Activated naive CD4-positive, alpha-beta T cell treated with anti-CD3 and anti-CD28 coated beads, Interleukin-2, amount 50 U/mL, for 72 hours (primary cell): ENCODE measurements around the gene TENT5A. TPM values are rescaled to one million over a fixed set of nuclear protein-coding genes. Genes with fewer than 3 reads are reported as not detected.

ENCODE experiments used
- ATAC-seq, 2 donors: fragments of 150-1000 bp; cut with Tn5 transposase; 2 replicates each; pipeline ENCODE4 v1.10.0; 2021; ENCODE audit warnings: mild to moderate bottlenecking in 2 of 2, moderate library complexity in 2 of 2
- DNase-seq, 2 donors: peaks; one replicate each; pipeline ENCODE4 v3.0.0; 2021 to 2022; ENCODE audit warnings: low spot score in 2 of 2
- H3K27ac Mint-ChIP-seq, 2 donors: one replicate each; pipeline ENCODE4 v1.8.0; 2022; ENCODE audit warnings: mild to moderate bottlenecking in 2 of 2, mixed read lengths in 2 of 2
- H3K36me3 Mint-ChIP-seq, 2 donors: one replicate each; pipeline ENCODE4 v1.8.0; 2022; ENCODE audit warnings: mixed read lengths in 2 of 2
- H3K9me3 Mint-ChIP-seq, 2 donors: one replicate each; pipeline ENCODE4 v1.8.0; 2022; ENCODE audit warnings: mixed read lengths in 2 of 2
- total RNA-seq, 2 donors: library from RNA; stranded (reverse); gene quantifications; one replicate each; pipeline ENCODE4 v1.2.3, GENCODE V29; 2022

The TENT5A gene
- total RNA-seq, 2 donors from 2014 or later = 0.41 to 1.8 TPM

DNA sequence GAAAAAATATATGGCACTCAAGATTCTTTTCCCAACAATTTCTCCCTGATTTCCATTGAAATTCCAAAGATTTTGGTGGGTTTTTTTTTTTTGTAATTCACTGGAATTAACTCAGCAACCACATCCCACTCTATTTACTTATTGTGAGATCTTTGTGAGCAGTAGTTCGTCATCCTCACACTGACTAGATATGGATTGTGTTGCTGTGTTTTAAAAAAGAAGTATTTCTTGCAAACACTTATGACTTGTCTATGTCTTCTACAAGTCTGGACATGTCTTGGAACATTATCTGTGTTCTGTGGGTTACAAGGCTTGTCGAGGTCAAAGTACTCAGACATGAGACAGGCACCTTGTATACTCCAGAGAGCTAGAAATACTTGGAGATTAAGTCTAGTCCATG lies 7.3 kb upstream of the TENT5A start:
- H3K9me3 Mint-ChIP-seq = no peaks in the 10 kb centered on the region
- no peaks in the 10 kb centered on the region for H3K36me3 Mint-ChIP-seq
- DNase-seq (no peak), ATAC-seq (peak in 1 of 2 donors; percentile 26)
- no peak overlapping the region for H3K27ac Mint-ChIP-seq

DNA sequence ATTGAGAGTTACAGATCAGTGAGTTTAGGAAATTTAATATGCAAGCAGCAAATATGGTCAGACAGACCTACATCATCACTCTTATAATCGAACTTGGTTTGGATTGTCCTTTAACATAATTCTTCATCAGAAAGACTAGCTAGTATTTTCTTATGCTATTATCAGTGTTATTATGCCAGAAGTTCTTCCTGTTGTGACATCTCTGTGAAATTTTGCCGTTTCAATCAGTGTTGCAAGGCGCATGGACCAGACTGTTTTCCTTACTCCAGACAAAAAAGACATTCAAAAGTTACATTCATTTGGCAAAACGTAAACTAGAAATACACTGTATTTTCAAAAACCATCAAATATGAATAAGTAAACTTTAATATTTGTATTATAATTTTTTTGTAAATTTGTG lies 5.7 kb upstream of the TENT5A start:
- ATAC-seq (no peak), DNase-seq (no peak)
- no peaks in the 10 kb centered on the region for H3K36me3 Mint-ChIP-seq
- H3K9me3 Mint-ChIP-seq = no peaks in the 10 kb centered on the region
- no peak overlapping the region for H3K27ac Mint-ChIP-seq

DNA sequence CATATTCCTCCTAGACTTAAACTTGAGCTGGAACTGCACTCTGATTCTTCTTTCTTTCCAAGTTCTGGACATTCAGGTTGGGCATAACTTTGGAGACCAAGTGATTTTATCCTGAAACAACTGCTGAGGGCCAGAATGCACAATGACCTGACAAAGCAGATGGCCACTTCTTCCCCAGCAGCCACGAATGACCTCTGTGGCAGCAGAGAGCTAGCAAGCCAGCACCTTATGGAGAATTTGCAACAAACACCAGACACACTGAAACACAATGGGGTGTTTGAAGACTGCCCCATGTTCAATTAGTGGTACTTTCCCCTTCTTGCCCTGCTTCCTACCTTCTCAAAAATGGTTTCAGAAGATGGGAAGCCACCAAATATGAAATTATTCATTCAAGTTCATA lies 4.2 kb upstream of the TENT5A start:
- DNase-seq (no peak), ATAC-seq (no peak)
- no peaks in the 10 kb centered on the region for H3K9me3 Mint-ChIP-seq
- no peak overlapping the region for H3K27ac Mint-ChIP-seq
- H3K36me3 Mint-ChIP-seq = peaks cover 0 to 2% of the 10 kb centered on the region in 2 donors

DNA sequence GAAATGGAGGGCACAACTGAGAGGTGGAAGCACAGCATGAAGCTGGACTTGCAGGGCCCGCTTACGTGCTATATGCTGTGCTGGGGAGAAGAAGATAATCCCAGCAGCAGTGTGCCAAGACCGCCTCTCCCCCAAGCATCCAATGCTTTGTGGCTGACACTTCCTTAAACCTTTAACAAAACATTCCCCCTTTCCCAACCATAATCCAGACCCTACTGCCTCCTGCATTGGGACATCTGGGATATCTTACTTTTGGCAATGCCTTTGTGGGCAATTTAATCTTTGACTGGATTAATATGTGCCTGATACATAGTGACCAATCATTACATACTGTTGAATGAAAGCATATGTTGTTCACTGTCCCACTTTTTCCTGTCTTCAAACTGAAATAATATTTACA lies 3.1 kb upstream of the TENT5A start:
- DNase-seq (no peak), ATAC-seq (no peak)
- Mint-ChIP-seq H3K9me3 (no peaks in the 10 kb centered on the region), H3K27ac (no peak overlapping the region), H3K36me3 (peaks cover 0 to 12% of the 10 kb centered on the region in 2 donors)

DNA sequence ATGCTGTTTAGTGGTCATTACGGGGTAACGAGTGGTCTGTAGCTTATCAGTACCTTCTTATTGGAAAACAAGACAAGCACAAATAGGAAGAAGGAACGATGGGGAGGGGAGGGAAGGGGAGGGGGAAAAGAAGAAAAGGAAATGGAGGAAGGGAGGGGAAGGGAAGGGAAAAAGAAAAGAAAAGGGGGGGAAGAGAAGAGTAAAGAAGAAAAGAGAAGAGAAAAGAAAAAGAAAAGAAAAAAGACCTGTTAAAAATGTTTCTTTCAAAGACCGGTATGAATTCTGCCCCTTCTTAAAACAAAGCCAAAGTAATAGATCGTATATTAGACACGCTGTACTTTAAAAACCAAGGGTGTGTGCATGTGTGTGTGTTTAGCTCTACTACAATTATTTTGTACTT lies 2.4 kb upstream of the TENT5A start:
- ATAC-seq (no peak), DNase-seq (no peak)
- Mint-ChIP-seq H3K9me3 (no peaks in the 10 kb centered on the region), H3K27ac (no peak overlapping the region), H3K36me3 (peaks cover 0 to 13% of the 10 kb centered on the region in 2 donors)

DNA sequence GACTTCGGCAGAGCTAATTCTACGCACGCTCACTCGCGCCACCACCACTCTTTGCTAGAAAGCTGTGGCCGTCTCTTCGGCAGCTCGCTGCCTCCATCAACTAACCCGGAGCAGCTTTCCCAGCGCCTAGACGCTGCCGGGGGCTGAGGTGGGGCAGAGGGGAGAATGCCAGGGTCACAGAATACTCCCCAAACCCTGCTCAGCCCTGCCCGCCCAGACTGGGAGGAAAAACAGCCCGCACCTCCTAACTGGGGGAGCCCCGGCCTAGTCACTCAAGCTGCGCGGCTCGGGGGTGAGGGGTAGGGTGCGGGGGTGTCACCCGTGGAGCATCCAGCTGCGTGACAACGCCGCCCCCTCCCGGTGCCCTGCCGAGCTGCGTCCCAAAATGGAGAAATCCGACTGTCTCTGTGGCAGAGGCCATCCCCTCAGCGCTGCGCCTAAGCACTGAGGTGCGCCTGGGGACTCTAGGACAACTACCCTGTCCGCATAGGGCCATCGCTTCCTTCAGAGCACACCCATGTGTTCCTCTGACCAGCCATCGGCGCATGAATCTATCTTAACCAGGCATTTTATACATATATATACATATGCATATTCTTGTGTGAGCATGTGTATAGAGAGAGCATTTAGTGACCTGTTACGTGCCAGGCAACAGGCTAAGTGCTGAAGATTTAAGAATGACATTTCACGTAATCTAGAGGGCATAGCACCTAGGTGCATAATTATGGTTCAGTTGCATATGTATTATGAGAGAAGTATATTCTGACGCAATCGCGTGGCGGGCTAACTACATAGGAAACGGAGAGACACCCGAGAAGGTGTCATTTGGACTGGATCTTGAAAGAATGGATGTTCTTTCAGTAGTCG lies 1.5 kb upstream of the TENT5A start:
- Mint-ChIP-seq H3K27ac (peak overlapping the region in 1 of 2 donors; percentile 87), H3K36me3 (peaks cover 0 to 18% of the 10 kb centered on the region in 2 donors), H3K9me3 (no peaks in the 10 kb centered on the region)
- ATAC-seq = peak; percentile 67 to 69
- peak; percentile 85 for DNase-seq

DNA sequence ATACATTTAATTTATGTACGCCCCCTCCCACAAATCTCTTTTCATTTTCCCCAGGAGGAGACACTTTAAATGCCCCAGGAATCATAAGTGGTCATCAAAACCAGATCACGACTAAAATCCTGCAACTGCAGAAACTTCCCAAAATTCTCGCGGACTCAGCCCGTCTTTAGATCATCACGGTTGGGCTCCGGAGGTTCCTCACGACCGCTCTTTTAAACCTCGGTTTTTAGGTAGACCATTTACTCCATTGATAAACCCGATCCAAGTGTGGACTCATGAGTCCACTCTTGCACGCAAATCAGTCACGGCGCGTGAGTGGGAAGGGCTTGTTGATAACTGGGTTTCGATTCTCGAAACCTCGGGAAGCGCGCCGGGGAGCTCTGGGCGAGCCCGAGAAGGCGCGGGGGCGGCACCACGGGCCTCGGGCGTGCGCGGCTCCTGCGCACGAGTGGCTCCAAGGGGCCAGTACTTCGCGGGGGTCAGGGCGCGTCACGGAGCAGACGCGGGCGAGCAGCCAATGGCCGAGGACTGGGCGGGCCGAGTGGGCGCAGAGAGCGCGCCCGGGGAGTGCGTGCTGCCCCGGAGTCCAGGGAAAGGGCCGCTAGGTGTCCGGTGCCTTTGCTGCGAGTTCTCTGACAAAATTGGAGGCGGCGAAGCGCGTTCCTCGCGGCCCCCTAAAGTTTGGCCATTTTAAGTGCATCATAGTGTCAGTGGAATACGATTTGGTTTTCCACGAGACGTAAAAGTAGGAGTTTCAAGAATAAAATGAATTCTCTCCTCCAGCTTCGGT lies 635 bp upstream of the TENT5A start:
- ATAC-seq (peak; percentile 55 to 56), DNase-seq (peak; percentile 42 to 71)
- Mint-ChIP-seq H3K36me3 (peaks cover 0 to 18% of the 10 kb centered on the region in 2 donors), H3K9me3 (no peaks in the 10 kb centered on the region), H3K27ac (peak overlapping the region; percentile 87 to 92)

DNA sequence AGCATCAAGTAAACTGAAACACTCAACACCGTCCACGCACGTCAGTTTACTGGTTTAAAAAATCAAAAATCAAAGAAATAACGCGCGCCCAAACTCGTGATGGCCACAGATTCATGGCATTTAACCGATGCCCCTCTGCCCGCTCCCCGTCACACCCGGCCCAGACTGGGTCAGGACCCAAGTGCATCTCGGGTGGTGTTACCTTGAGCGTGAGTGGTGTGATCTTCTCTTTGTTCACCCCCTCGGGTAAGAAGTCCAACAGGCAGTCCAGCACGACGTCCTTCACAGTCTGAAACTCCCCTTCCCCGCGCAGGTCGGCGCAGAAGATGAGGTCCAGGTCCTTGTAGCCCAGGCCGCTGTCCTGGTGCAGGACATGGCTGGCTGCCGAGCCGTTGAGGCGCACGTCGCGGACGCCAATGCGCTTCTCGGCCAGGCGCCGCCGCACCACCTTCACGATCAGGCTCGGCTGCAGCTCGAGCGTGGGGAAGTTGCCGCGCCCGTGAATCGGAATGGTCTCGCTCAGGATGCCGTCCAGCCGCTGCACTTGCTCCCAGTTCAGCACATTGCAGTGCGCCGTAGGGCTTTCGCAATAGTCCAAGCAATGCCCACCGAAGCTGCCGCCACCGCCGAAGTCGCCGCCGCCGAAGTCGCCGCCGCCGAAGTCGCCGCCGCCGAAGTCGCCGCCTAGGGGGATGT lies 945 bp downstream of the TENT5A start:
- Mint-ChIP-seq H3K36me3 (peaks cover 0 to 18% of the 10 kb centered on the region in 2 donors), H3K9me3 (no peaks in the 10 kb centered on the region), H3K27ac (peak overlapping the region in 1 of 2 donors; percentile 87)
- ATAC-seq (no peak), DNase-seq (peak; percentile 23 to 59)

DNA sequence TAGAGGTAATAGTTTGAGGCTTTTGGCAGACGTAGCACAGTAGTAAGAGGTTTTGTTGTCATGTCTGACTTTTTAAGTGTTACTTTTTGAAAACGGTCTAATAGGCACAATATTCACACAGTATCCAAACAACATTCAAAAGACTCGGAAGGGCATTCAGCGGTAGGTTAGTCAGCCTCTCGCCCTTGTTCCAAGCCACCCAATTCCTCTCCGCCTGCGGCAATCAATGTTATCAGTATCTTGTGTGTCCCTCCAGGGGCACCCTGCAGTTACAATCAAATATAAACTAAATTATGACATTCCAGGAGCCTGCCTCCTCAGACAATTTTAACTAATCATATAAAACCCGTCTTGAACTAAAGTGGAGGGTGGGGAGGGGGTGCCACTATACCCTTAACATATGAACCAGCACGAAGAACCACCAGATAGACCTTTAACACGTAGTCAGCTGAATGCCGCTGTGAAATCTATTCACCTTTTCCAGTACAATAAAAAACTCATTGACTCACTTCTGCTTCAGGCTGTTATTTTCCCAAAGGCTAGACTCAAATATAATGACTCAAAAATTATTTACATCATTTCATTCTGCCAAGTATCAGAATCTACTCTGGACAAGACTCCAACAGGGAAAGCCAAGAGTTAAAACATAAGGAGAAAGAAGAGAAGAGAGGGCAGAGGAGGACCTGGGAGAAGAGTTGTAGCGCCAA lies 1.6 kb downstream of the TENT5A start:
- DNase-seq (no peak), ATAC-seq (no peak)
- Mint-ChIP-seq H3K27ac (peak overlapping the region in 1 of 2 donors; percentile 87), H3K9me3 (no peaks in the 10 kb centered on the region), H3K36me3 (peaks cover 0 to 18% of the 10 kb centered on the region in 2 donors)

DNA sequence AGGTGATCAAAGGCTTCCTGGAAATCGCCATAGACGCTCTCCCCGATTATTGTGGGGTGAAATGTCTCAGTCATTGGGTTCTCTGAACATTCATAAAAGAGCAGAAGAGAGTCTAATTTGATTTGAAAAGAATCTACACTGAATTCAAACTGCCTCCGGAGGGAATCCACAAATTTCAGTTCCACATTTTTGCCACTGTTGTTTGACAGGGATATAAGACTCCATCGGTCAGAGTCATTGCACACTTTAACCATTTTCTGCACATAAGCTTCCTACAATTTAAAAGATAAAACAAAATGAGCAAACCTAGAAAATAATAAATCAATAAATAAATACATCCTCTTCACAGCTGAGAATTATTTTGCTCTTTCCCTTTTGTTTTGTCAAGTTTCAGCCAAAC lies 2.3 kb downstream of the TENT5A start:
- DNase-seq (no peak), ATAC-seq (no peak)
- Mint-ChIP-seq H3K9me3 (no peaks in the 10 kb centered on the region), H3K27ac (no peak overlapping the region), H3K36me3 (peaks cover 0 to 18% of the 10 kb centered on the region in 2 donors)

DNA sequence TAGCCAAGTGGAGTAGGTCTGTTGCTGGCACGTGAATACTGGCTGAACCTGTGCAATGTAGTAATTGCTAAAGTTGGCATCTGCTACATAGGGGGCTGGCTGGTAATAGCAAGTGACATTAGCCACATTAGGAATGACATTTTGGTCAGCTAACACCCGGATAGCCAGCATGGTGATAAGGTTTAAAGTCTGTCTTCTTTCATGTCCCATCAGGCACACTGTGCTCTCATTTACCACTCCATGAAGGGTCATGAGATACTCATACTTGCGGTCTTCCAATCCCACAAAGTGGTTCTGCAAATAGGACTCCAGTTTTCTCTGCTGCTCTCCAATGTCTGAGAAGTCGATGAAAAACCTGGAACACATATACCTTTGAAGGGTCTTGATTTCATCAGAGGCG lies 2.8 kb downstream of the TENT5A start:
- DNase-seq (no peak), ATAC-seq (no peak)
- Mint-ChIP-seq H3K9me3 (no peaks in the 10 kb centered on the region), H3K27ac (no peak overlapping the region), H3K36me3 (peaks cover 0 to 18% of the 10 kb centered on the region in 2 donors)

DNA sequence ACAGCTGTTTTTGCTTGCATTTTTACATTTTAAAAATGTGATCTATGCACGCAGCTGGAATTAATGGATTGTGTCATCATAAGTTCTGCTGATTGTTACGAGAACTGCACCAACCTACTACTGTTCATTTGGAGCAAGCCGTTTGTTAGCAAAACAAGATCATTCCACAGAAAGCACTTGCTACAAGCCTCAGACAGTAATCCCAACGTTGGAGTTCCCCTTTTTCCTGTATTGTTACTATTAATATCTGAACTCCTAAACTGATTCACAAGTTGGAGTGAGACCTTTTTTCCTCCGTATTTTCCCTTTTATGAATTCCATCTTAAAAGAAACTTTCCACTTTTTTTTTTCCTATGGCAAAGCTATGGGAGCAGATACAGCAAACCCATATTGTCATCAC lies 3.5 kb downstream of the TENT5A start:
- Mint-ChIP-seq H3K9me3 (no peaks in the 10 kb centered on the region), H3K36me3 (peaks cover 0 to 18% of the 10 kb centered on the region in 2 donors), H3K27ac (no peak overlapping the region)
- DNase-seq (no peak), ATAC-seq (no peak)

DNA sequence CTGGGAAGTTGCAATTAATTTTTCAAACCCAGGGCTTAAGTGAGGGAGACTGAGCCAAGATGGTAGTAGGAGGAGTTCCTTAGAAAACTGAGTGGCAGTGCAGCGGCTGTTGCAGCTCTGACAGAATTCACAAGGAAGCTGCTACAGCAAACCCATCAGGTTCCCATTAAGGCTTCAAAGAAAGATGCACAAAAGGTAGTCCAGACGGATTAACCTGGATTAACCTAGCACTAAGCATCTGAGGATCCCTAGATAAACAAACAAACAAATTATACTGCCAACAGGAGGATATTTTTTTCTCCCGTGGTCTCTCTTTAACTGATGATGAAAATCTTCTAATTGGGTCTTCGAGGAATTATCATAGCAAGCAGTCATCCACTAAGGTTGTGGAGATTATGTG lies 5.2 kb downstream of the TENT5A start:
- H3K36me3 Mint-ChIP-seq = peaks cover 0 to 18% of the 10 kb centered on the region in 2 donors
- DNase-seq = no peak
- ATAC-seq = no peak
- H3K9me3 Mint-ChIP-seq = no peaks in the 10 kb centered on the region
- H3K27ac Mint-ChIP-seq = no peak overlapping the region

DNA sequence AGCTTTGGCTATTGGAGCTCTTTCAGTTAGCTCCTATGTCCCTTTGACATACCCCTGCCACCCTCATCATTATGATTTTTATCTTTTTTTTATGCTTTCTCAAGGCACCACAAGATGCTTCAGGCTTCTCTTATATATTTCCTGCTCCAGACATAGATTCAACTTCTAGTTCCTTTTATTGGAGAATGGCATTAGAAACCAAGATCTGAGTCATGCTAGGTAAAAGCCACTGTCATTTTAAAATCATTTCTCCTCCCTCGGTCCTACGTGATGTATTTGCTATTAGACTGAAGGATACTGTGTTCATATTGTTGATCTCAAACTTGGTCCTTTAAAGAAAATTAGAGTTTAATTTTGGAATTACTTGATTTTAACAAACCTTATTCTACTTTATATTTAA lies 8.3 kb downstream of the TENT5A start:
- ATAC-seq (no peak), DNase-seq (no peak)
- no peaks in the 10 kb centered on the region for H3K36me3 Mint-ChIP-seq
- no peaks in the 10 kb centered on the region for H3K9me3 Mint-ChIP-seq
- H3K27ac Mint-ChIP-seq = no peak overlapping the region

DNA sequence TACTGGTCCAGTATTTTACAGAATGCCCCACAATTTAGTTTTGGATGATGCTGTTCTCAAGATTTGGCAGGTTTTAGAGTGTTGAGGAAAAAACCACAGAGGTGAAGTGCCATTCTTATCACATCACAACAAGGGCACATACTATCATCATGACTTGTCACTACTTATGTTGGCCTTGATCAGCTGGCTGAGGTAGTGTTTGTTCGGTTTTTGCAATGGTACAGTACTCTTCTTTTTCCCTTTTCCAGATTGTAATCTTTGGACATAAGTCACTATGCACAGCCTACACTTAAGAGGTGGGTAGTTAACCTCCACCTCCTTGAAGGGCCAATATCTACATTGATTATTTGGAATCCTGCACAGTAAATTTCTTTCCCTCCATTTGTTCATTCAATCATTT lies 8.8 kb downstream of the TENT5A start:
- DNase-seq (no peak), ATAC-seq (no peak)
- Mint-ChIP-seq H3K27ac (no peak overlapping the region), H3K36me3 (no peaks in the 10 kb centered on the region), H3K9me3 (no peaks in the 10 kb centered on the region)

DNA sequence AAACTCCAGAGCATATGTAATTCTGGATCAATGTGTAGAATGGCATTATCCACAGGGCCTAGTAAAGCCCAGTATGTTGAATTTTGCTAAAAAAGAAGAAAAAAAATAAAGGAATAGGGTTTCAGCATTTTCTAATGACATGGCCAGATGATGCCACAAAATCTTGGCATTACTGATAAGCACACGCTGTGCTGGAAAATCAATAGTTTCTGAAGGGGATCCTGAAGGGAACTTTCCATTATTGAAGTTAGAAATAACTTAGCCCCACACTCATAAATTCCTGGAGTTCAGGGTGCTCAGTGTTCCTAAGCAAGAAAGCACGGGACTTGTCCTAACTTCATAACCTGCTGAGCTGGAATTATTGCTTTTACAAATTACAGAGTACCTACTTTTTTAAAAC lies 10.8 kb downstream of the TENT5A start:
- H3K9me3 Mint-ChIP-seq = no peaks in the 10 kb centered on the region
- DNase-seq (no peak), ATAC-seq (no peak)
- H3K27ac Mint-ChIP-seq = no peak overlapping the region
- H3K36me3 Mint-ChIP-seq = no peaks in the 10 kb centered on the region
